GM11168 (cell line): ENCODE data around the gene GMCL2.

Experiments used
- in situ Hi-C: fragments of 300-500 bp; cut with MboI; formaldehyde crosslinking; loops from one replicate; pipeline ENCODE4 v1.12.0; 2022; ENCODE audit warnings: low sequenced_read_pairs; ENCODE audit not compliant: unreplicated experiment

The GMCL2 gene

DNA sequence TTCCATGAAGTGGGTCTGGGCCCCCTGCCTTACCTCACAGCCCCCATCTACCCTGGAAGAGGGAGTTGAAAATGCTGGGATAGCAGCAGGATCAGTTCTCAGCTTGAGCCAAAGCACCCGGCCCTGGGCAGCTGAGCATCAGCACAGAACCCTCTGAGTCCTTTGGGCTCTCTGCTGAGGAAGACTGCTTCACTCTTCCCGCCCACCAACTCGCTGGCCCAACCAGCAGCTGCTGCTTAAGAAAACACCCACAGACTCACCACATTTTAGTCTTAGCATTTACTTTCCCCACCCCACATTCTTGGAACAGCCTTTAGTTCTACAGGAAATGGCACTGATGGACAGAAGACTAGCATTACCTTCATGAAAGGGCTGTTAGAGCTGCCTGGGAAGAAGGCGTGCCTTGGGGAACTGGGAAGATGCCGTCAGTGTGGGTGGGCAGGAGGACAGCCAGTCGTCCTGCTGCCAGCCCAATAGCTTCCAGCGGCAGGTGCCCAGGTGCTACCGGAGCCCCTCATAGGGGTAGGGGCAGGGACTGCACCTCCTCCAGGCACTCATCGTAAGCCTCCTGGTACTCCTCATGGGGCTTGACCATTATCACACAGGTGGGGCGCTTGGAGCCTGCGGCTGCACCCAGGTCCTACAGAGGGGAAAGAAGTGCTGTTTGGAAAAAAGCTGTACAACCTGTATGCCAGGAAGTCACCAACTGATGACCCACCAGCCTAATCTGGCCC is 37.8 kb downstream of the GMCL2 start:
- in situ Hi-C loops: loop anchor here (10.0 kb wide), 1 partner anchor 75 kb away; no protein-coding TSS in a partner anchor

DNA sequence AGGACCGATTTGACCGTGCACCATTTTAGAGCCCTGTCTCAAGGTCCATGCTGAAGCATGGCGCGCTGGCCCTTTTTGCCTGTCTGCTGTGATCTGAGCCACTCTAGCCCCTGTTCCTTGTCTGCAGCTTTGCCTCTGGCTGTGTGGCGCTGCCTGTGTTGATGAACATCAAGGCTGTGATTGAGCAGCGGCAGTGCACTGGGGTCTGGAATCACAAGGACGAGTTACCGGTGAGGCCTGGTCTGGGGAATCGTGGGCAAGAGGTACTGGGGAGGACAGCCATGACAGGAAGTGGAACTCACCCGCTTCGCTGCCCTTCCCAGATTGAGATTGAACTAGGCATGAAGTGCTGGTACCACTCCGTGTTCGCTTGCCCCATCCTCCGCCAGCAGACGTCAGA is 39.8 kb downstream of the GMCL2 start:
- in situ Hi-C loops: loop anchor here (10.0 kb wide), 1 partner anchor 73 kb away; no protein-coding TSS in a partner anchor

DNA sequence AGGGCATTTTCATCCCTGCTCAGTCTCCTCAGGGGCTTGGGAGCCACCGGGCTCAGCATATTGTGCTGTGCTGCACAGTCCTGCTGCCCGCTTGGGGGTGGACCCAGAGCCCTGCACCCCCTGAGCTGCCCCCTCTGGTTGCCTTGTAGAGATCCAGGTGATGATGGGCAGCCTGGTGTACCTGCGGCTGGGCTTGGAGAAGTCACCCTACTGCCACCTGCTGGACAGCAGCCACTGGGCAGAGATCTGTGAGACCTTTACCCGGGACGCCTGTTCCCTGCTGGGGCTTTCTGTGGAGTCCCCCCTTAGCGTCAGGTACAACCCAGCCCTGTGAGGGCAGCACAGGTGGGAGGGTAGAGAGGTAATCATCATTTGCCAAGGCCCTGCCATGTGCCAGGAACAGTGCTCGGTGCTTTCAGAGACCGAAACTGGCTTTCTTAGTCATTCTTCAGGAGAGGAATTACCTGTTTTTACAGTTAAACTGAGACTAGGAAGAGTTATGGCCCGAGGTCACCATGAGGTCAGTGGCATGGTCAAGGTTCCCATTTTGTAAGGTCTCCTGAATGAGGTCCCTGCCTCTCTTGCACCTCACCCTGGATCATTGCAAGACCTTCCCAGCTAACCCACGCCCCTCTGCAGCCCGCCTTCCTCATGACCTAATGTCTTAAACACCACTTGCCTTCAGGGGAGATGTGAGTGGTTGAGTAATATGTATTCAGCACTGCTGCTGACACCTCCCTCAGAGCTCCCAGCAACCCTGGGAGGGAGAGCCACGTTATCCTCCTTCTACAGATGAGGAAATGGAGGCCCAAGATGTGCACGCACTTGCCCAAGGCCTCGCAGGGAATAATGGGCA is 41.0 kb downstream of the GMCL2 start:
- in situ Hi-C loops: loop anchor here (10.0 kb wide), 1 partner anchor 71 kb away; no protein-coding TSS in a partner anchor

DNA sequence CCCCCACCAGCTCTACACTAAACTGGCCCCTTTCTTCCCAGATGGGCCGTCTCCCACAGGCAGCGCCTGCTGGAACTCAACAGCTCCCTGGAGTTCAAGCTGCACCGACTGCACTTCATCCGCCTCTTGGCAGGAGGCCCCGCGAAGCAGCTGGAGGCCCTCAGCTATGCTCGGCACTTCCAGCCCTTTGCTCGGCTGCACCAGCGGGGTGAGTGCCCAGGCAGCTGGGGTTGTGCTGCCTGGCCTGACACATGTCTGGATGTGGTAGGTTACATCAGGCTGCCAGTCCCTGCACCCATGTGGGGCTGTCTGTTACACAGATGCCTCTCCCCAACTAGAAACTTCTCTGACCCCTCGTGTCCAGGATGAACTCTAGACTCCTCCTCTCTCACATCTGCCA is 43.3 kb downstream of the GMCL2 start:
- in situ Hi-C loops: loop anchor here (10.0 kb wide), 1 partner anchor 69 kb away; no protein-coding TSS in a partner anchor

DNA sequence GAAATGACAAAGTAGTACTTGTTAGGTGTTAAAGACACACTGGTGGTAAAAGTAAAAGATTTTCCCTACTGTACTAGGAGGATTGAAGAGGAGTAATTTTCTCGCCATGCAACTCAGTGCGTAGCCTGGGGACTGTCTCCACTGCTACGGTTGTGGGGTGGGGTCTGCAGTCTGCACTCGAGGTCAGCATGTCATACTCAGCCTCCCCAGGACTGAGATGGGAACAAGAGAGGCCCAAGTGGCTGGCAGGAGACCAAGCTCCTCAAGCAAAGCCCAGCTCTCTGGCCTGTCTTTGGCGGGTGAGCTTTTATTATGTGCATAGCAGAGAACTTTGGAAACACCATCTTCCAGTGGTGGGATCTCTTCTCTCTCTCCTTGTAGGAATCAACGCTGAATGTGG is 43.9 kb downstream of the GMCL2 start:
- in situ Hi-C loops: loop anchor here (10.0 kb wide), 1 partner anchor 68 kb away; no protein-coding TSS in a partner anchor

DNA sequence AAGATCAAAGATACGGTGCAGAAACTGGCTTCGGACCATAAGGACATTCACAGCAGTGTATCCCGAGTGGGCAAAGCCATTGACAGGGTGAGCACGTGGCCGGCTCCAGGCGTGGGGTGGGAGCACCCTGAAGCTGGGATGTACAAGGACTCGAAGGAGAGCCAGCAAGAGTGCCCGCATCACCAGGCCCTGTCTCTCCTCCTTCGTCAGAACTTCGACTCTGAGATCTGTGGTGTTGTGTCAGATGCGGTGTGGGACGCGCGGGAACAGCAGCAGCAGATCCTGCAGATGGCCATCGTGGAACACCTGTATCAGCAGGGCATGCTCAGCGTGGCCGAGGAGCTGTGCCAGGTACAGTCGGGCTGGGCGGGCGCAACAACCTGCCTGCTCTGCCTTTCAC is 44.5 kb downstream of the GMCL2 start:
- in situ Hi-C loops: loop anchor here (10.0 kb wide), 1 partner anchor 68 kb away; no protein-coding TSS in a partner anchor

DNA sequence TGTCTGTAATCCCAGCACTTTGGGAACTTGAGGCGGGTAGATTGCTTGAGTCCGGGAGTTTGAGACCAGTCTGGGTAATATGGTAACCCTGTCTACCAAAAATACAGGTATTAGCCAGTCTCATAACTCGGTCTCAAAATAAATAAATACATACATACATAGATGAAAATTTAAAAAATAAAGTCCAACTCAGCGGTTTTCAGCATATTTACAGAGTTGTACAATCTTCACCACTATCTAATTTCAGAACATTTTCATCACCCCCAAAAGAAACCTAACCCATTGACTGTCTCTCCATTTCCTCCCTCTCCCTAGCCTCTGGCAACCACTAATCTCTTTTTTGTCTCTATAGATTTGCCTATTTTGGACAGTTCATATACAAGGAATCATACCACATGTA is 45.6 kb downstream of the GMCL2 start:
- in situ Hi-C loops: loop anchor here (10.0 kb wide), 1 partner anchor 67 kb away; no protein-coding TSS in a partner anchor

DNA sequence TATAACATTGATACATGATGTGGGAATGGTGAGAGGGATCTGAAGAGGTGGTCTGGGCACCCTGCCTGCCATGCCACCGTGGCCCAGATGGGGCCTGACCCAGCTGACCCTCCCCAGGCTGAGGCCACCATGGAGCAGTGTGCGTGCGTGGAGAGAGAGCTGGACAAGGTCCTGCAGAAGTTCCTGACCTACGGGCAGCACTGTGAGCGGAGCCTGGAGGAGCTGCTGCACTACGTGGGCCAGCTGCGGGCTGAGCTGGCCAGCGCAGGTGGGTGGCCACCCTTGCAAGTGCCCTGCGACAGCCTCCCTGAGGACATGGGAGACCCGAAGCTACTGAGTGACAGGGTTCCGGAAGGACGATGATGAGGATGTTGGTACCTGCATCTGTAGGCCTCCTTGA is 49.2 kb downstream of the GMCL2 start:
- in situ Hi-C loops: no loop called here

DNA sequence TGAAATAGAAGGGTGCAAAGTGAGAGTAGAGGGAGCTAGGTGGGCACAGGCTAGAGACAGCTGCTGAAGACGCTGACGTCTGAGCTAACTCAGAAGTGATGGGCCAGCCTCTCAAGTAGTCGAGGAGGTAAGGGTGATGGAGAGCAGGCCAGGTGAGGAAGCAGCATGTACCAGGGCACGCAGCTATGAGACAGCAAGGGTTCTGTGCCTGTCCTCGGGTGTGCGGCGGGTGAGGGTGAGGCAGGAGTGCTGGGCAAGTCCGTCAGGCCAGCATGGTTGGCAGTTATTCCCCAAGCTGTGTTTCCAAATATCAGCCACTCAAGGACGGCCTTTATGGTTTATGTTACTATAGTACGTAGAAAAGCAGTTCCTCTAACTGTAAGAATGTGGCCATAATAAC is 50.2 kb downstream of the GMCL2 start:
- in situ Hi-C loops: no loop called here
